ENCODE data around the gene KDELR1.

GRCh38 chr19:48338802-48339503 lies 52.4 kb downstream of the KDELR1 start:
- no peak for TF ChIP-seq POLR2AphosphoS5 (IDR thresholded peaks at IDR 0.05; ENCODE audit: low read depth, low read length)
- no peak for TF ChIP-seq POLR2A (IDR thresholded peaks at IDR 0.05; ENCODE audit: low read depth, low read length)
- TF ChIP-seq TAF1 (IDR thresholded peaks at IDR 0.05; ENCODE audit: low read depth, low read length): no peak
